LNCaP clone FGC (cell line): ENCODE data around the gene PSMB2.
"Not testable (repeated sequence)": the region's sequence is repeated elsewhere in the genome, so short reads cannot be mapped to it uniquely, and the experiment has no call there.

Source experiments
- DNase-seq: peaks from one replicate; pipeline ENCODE4 v3.0.0-alpha.2; 2011; ENCODE audit warnings: low read depth
- H3K4me3 ChIP-seq: 2 replicates; pipeline ENCODE4 v1.5.1; 2011; ENCODE audit warnings: mild to moderate bottlenecking, low read depth, low read length, control low read depth
- TF ChIP-seq, protein P1 (sequence below): IDR thresholded peaks from 2 replicates; pipeline ENCODE4 v1.5.1; 2012; ENCODE audit warnings: mild to moderate bottlenecking; ENCODE audit not compliant: control insufficient read depth, insufficient read depth; ENCODE audit errors: extremely low read depth

The PSMB2 gene

DNA sequence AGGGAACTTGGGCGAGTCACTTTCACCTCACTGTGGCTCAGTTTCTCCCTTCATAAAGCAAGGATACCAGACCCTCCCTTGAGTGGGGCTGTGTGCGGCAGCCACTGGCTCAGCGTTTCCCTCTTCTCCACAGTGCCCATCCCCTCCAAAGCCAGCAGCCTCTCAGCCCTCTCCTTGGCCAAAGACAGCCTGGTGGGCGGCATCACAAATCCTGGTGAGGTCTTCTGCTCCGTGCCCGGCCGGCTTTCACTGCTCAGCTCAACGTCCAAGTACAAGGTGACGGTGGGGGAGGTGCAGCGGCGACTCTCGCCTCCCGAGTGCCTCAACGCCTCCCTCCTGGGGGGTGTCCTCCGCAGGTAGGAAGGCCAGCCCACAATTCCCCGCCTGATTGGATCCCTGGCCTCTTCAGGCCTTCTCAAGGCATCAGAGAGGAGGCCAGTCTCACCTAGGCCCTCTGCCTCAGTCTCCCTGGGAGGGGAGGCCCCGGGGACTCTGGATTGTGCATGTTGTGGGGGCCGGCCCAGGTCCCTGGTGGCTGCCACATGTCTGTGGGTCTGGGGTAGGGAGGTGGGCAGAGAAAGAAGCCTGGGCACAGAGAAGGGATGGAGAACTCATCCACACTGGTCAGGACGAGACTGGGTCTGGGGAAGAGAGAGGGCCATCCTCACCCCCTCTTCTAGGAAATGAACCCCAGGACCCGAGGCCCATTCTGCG, 53.0 kb downstream of the PSMB2 start:
- no peak for DNase-seq
- TF ChIP-seq, protein P1, sequence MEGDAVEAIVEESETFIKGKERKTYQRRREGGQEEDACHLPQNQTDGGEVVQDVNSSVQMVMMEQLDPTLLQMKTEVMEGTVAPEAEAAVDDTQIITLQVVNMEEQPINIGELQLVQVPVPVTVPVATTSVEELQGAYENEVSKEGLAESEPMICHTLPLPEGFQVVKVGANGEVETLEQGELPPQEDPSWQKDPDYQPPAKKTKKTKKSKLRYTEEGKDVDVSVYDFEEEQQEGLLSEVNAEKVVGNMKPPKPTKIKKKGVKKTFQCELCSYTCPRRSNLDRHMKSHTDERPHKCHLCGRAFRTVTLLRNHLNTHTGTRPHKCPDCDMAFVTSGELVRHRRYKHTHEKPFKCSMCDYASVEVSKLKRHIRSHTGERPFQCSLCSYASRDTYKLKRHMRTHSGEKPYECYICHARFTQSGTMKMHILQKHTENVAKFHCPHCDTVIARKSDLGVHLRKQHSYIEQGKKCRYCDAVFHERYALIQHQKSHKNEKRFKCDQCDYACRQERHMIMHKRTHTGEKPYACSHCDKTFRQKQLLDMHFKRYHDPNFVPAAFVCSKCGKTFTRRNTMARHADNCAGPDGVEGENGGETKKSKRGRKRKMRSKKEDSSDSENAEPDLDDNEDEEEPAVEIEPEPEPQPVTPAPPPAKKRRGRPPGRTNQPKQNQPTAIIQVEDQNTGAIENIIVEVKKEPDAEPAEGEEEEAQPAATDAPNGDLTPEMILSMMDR = no peak
- H3K4me3 ChIP-seq = no peak overlapping the region

DNA sequence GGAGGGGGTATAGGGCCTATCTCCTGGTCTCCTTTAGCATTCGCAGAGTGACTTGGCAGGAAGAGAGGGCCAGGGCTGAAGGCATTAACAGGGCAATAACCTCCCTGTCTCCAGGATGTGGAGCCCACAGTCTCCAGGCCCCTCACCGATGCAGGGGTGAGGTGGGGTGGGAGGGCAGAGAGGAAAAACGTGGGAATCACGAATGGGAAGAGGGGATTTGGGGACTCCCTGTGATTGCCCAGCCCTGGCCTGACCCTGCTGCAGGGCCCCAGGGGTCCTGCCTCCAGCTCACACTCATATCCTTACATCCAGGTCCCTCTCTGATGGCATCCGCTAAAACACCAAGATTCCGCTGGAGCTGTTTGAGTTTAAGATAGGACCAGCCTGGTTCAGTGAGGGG, 53.6 kb downstream of the PSMB2 start:
- TF ChIP-seq, protein P1 = no peak
- H3K4me3 ChIP-seq = no peak overlapping the region
- DNase-seq = no peak

DNA sequence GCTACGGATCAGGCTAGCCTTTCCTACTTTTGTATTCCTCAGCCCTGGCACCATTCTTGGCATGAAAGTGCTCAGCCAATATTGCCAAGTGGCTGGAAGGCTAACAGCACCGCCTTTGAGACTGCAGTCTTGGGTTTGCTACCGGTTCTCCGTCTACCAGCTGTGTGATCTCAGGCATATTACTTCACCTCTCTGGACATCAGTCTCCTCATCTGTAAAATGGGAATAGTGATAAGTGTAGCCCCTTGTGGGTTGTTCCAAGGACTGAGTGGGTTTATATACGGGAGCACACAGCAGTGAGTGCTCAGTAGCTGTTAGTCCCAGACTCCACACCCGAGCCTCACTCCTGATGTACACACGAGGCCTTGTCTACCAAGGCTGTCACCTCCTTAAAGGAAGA, 54.5 kb downstream of the PSMB2 start:
- TF ChIP-seq, protein P1 = no peak
- H3K4me3 ChIP-seq = no peak overlapping the region
- DNase-seq = no peak

GRCh38 chr1:35585805-35586204, 55.5 kb downstream of the PSMB2 start:
- DNase-seq, H3K4me3 ChIP-seq: not testable (repeated sequence)

GRCh38 chr1:35585281-35585680, 56.0 kb downstream of the PSMB2 start:
- no peak overlapping the region for H3K4me3 ChIP-seq
- TF ChIP-seq, protein P1 = no peak
- no peak for DNase-seq

DNA sequence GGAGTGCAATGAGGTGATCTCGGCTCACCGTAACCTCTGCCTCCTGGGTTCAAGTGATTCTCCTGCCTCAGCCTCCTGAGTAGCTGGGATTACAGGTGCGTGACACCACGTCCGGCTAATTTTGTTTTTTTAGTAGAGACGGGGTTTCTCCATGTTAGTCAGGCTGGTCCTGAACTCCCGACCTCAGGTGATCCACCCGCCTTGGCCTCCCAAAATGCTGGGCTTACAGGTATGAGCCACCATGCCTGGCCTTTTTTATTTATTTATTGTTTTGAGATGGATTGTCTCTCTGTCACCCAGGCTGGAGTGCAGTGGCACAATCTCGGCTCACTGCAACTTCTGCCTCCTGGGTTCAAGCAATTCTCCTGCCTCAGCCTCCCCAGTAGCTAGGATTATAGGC, 59.7 kb downstream of the PSMB2 start:
- DNase-seq, H3K4me3 ChIP-seq: not testable (repeated sequence)

DNA sequence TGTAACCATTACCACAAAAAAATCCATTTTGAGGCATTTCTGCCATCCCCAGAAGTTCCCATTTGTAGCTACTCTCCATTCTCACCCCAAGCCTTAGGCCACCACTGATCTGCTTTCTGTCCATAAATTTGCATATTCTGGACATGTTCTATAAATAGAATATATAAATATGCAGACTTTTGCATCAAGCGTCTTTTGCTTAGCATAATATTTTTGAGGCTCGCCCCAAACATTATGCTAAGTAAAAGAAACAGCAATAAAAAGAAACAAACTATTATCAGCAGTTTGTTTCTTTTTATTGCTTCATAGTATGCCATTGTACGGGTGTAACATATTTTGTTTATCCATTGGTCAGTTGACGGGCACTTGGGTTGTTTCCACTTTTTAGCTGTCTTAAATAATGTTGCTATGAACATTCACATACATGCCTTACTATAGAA, 60.4 kb downstream of the PSMB2 start:
- TF ChIP-seq, protein P1 = no peak
- no peak for DNase-seq
- no peak overlapping the region for H3K4me3 ChIP-seq

DNA sequence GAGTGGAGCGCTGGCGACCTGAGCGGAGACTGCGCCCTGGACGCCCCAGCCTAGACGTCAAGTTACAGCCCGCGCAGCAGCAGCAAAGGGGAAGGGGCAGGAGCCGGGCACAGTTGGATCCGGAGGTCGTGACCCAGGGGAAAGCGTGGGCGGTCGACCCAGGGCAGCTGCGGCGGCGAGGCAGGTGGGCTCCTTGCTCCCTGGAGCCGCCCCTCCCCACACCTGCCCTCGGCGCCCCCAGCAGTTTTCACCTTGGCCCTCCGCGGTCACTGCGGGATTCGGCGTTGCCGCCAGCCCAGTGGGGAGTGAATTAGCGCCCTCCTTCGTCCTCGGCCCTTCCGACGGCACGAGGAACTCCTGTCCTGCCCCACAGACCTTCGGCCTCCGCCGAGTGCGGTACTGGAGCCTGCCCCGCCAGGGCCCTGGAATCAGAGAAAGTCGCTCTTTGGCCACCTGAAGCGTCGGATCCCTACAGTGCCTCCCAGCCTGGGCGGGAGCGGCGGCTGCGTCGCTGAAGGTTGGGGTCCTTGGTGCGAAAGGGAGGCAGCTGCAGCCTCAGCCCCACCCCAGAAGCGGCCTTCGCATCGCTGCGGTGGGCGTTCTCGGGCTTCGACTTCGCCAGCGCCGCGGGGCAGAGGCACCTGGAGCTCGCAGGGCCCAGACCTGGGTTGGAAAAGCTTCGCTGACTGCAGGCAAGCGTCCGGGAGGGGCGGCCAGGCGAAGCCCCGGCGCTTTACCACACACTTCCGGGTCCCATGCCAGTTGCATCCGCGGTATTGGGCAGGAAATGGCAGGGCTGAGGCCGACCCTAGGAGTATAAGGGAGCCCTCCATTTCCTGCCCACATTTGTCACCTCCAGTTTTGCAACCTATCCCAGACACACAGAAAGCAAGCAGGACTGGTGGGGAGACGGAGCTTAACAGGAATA, 64.0 kb downstream of the PSMB2 start:
- TF ChIP-seq, protein P1 = no peak
- no peak overlapping the region for H3K4me3 ChIP-seq
- DNase-seq = no peak

DNA sequence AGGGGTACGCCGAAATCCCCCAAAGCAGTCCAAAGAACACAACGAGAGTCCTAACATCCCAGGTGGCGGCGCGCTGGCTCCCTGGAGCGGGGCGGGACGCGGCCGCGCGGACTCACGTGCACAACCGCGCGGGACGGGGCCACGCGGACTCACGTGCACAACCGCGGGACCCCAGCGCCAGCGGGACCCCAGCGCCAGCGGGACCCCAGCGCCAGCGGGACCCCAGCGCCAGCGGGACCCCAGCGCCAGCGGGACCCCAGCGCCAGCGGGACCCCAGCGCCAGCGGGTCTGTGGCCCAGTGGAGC, 64.6 kb downstream of the PSMB2 start:
- not testable (repeated sequence) for H3K4me3 ChIP-seq, DNase-seq
